ENCODE measurements around the gene MTA1. TPM values are rescaled to one million over a fixed set of nuclear protein-coding genes. Genes with fewer than 3 reads are reported as not detected.

MTA1 gene
- total and polyA plus RNA-seq, 2 experiments from 2014 or later, result 110 to 208 TPM

DNA sequence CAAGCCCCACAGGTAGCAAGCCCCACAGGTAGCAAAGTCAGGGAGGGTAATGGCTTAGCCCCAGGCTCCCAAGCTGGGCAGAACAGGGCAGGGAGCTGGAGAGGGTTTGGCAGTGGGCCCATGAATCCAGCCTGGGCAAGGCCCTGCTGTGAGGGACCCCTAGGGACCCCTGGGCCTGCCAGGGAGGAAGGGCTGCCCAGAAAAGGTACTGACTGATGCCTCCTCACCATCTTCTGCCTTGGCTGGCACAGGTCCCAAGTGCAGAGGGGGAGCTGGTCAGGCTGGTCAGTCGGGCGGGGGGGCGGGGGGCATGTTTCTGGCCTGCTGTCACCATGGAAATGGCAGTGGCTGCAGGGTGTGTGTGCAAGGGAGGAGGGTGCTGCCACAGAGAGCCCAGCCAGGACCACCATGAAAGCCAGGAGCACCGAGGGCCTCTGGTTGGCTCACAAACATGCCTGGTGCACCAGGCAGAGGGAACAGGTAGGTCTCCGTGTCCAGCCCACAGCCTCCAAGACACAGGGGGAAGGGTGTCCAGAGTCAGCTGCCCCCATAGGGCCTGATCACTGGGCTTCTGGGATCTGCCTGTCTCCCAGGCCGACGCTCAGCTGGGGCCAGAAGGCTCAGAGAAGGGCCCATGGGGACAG is 53.5 kb downstream of the MTA1 start:
- TF ChIP-seq, protein P1, sequence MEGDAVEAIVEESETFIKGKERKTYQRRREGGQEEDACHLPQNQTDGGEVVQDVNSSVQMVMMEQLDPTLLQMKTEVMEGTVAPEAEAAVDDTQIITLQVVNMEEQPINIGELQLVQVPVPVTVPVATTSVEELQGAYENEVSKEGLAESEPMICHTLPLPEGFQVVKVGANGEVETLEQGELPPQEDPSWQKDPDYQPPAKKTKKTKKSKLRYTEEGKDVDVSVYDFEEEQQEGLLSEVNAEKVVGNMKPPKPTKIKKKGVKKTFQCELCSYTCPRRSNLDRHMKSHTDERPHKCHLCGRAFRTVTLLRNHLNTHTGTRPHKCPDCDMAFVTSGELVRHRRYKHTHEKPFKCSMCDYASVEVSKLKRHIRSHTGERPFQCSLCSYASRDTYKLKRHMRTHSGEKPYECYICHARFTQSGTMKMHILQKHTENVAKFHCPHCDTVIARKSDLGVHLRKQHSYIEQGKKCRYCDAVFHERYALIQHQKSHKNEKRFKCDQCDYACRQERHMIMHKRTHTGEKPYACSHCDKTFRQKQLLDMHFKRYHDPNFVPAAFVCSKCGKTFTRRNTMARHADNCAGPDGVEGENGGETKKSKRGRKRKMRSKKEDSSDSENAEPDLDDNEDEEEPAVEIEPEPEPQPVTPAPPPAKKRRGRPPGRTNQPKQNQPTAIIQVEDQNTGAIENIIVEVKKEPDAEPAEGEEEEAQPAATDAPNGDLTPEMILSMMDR (IDR thresholded peaks at IDR 0.05; ENCODE audit: low read depth, low read length), result no peak
- no peak for DNase-seq (ENCODE audit: low read depth in 1 of 2, low spot score in 1 of 2)
- peak overlapping the region; percentile 71 for H3K4me3 ChIP-seq
- H3K9me3 ChIP-seq (ENCODE audit: low read depth), result no peaks in the 10 kb centered on the region
- H3K27me3 ChIP-seq, result peaks cover under 1% of the 10 kb centered on the region
- peaks cover 8% of the 10 kb centered on the region for H3K36me3 ChIP-seq
- peak overlapping the region; percentile 98 for H3K27ac ChIP-seq
- H3K4me1 ChIP-seq (ENCODE audit: low read depth), result peaks cover 67% of the 10 kb centered on the region

DNA sequence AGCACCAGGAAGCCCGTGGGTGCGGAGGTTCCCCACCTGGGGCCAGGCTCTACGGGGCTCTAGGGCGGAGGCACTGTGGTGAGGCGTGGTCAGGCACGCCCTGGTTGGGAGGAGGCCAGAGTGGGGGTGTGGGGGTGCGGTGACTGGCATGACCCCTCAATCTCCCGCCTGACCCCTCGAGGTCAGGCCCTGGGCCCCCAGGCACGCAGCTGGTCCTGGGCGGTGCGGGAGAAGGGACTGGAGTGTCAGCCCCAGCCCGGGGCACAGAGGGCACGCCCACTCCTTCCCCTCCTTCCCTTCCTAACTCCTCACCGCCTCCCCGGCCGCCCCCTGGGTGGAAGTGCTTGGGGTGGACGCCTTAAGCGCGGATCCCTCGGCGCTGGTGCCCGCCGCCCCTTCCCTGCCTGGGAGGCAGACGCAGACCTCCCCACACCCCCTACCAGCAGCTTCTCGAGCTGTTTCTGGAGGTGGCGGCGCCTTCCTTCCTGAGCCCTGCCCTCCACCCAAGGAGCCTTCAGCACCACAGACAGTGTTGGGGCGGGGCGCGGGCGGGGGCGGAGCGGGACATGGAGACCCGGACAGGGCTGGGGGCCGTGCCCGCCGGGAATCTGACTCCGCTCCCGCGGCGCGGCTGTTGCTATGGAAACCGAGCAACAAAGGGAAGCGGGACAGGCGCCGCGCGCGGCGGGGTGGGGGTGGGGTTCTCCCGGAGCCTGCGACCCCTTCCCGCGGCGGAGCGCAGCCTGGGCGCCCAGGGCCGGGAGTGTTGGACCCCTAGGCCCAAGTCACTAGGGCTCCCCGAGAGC is 54.3 kb downstream of the MTA1 start:
- DNase-seq (ENCODE audit: low read depth in 1 of 2, low spot score in 1 of 2), result peak; percentile 93 to 98
- Histone ChIP-seq H3K27me3 (peaks cover 7% of the 10 kb centered on the region), H3K27ac (peak overlapping the region; percentile 98), H3K36me3 (peaks cover 8% of the 10 kb centered on the region), H3K4me3 (peak overlapping the region; percentile 71), H3K9me3 (ENCODE audit: low read depth) (no peaks in the 10 kb centered on the region), H3K4me1 (ENCODE audit: low read depth) (peaks cover 67% of the 10 kb centered on the region)
- TF ChIP-seq, protein P1 (IDR thresholded peaks at IDR 0.05; ENCODE audit: low read depth, low read length), result no peak

DNA sequence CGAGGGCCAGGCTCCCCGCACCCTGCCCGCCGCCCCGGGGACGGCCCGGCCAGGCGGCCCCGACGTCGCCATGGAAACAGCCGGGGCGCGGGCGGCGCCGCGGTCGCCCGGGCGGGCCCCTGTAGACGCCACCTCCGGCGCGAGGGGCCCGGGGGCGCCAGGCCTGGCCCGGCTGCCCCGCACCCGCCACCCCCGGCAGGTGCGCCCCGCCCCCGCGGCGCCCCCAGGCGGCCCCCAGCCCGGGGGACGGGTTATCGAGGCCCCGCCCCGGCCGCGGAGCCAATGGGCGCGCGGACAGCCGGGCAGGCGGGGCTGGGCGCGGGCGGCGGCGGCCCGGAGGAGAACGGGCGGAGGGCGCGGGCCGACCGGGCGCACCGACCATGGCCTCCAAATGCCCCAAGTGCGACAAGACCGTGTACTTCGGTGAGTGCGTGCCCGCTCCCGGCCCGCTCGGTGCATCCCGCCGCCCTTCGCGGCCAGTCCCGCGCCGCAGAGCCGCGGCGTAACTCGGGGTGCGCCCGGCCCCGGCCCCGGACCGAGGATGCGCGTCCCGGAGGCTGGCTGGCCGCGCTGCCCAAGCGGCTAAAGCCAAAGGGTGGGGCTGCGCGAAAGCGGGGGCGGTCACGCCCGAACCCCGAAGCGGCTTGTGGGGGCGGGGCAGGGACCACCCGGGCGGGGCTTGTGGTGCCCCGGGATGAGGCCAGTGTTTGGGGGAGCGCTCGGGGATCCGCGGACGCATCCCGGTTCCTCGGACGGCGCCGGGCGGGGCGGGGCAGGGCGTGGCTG is 55.0 kb downstream of the MTA1 start, which contains the start of gene CRIP2:
Gene CRIP2 (plus strand): TSS at position 339 of the 786 bp plus-strand sequence. CDS start 42 bp downstream, at position 381.
- H3K27me3 ChIP-seq, result peaks cover 14% of the 10 kb centered on the region
- peaks cover 64% of the 10 kb centered on the region for H3K4me1 ChIP-seq (ENCODE audit: low read depth)
- H3K27ac ChIP-seq, result peak within 1 kb of the TSS; percentile 98
- peak within 1 kb of the TSS; percentile 95 for H3K4me3 ChIP-seq
- peak; percentile 55 to 89 for DNase-seq (ENCODE audit: low read depth in 1 of 2, low spot score in 1 of 2)
- peaks cover 15% of the 10 kb centered on the region for H3K36me3 ChIP-seq
- no peaks in the 10 kb centered on the region for H3K9me3 ChIP-seq (ENCODE audit: low read depth)
- TF ChIP-seq, protein P1 (IDR thresholded peaks at IDR 0.05; ENCODE audit: low read depth, low read length), result no peak

DNA sequence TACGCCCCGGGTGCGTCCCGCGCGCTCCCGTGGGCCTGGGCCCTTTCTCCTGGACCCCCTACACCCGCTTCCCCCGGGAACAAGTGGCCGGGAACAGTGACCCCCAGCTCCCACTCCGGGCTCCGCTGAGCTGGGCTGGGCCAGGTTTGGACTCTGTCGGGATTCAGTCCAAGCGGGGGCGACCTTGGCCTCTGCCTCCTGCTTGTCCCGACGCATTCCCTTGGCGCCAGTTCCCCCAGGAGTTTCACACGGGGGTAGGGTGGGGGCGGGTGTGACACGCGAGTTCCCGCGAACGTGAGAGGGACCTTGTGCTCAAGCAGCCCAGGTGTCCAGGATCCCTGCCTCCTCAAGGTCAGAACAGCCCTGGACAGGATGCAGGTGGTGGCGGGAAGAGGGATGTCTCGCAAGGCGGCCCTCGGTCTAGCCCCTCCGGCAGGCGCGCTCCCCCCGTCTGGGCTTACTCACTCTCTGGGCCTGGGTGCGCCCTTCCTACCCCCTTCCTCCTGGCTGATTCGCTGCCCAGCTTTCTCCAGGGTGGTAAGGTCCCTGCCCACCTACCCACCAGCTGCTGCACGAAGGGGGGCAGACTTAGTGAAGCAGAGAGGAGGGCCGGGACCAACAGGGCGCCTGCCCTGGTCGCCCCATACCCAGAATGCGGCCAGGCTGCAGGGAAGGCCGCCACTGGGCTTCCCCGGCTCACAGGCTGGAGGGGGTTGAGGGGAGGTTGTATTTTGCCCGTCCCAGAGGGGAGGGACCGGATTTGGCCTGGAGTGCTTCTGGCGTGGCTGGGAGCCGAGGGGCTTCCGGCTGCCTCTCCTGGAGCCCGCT is 55.9 kb downstream of the MTA1 start:
- Histone ChIP-seq H3K36me3 (peaks cover 8% of the 10 kb centered on the region), H3K4me1 (ENCODE audit: low read depth) (peaks cover 56% of the 10 kb centered on the region), H3K27me3 (peaks cover 14% of the 10 kb centered on the region)

More for the DNA sequence above, 55.9 kb downstream of the MTA1 start:
- TF ChIP-seq, protein P1 (IDR thresholded peaks at IDR 0.05; ENCODE audit: low read depth, low read length), result no peak
- Histone ChIP-seq H3K9me3 (ENCODE audit: low read depth) (no peaks in the 10 kb centered on the region), H3K4me3 (peak overlapping the region; percentile 95), H3K27ac (peak overlapping the region; percentile 90)
- peak in 1 of 2 donors; percentile 72 for DNase-seq (ENCODE audit: low read depth in 1 of 2, low spot score in 1 of 2)

Data from cardiac muscle cell (in vitro differentiated cells and primary cell).